Measurements from ENCODE around the gene GRPEL2.

The GRPEL2 gene

GRCh38 chr5:149402291-149402690 lies 57.0 kb downstream of the GRPEL2 start:
- no peak for DNase-seq
